Central memory CD8-positive, alpha-beta T cell (primary cell): Measurements from ENCODE around the gene PLEKHG3.

Experiments
- ATAC-seq: fragments of 150-1000 bp; cut with Tn5 transposase; replicated peaks from 2 replicates; pipeline ENCODE4 v1.10.0; 2022; ENCODE audit warnings: mild to moderate bottlenecking, moderate FRiP score, moderate number of reproducible peaks; ENCODE audit not compliant: poor library complexity, severe bottlenecking; ENCODE audit errors: extremely low read depth
- DNase-seq, 2 donors: peaks; one replicate each; pipeline ENCODE4 v3.0.0; 2021; ENCODE audit warnings: low spot score in 2 of 2
- H3K27ac Mint-ChIP-seq: one replicate; pipeline ENCODE4 v1.8.0; 2022; ENCODE audit warnings: low read depth, mild to moderate bottlenecking, moderate library complexity, mixed read lengths
- H3K27me3 Mint-ChIP-seq: one replicate; pipeline ENCODE4 v1.8.0; 2022; ENCODE audit warnings: mixed read lengths
- H3K36me3 Mint-ChIP-seq: one replicate; pipeline ENCODE4 v1.8.0; 2022; ENCODE audit warnings: mild to moderate bottlenecking, moderate library complexity, mixed read lengths; ENCODE audit not compliant: insufficient read depth
- H3K4me1 Mint-ChIP-seq: one replicate; pipeline ENCODE4 v1.8.0; 2022; ENCODE audit warnings: mixed read lengths
- H3K4me3 Mint-ChIP-seq: one replicate; pipeline ENCODE4 v1.8.0; 2022; ENCODE audit warnings: mild to moderate bottlenecking, moderate library complexity, mixed read lengths
- H3K9me3 Mint-ChIP-seq: one replicate; pipeline ENCODE4 v1.8.0; 2022; ENCODE audit warnings: mixed read lengths

PLEKHG3 gene

GRCh38 chr14:64784006-64784405 is 79.8 kb downstream of the PLEKHG3 start:
- H3K4me1 Mint-ChIP-seq, result no peaks in the 10 kb centered on the region

DNA sequence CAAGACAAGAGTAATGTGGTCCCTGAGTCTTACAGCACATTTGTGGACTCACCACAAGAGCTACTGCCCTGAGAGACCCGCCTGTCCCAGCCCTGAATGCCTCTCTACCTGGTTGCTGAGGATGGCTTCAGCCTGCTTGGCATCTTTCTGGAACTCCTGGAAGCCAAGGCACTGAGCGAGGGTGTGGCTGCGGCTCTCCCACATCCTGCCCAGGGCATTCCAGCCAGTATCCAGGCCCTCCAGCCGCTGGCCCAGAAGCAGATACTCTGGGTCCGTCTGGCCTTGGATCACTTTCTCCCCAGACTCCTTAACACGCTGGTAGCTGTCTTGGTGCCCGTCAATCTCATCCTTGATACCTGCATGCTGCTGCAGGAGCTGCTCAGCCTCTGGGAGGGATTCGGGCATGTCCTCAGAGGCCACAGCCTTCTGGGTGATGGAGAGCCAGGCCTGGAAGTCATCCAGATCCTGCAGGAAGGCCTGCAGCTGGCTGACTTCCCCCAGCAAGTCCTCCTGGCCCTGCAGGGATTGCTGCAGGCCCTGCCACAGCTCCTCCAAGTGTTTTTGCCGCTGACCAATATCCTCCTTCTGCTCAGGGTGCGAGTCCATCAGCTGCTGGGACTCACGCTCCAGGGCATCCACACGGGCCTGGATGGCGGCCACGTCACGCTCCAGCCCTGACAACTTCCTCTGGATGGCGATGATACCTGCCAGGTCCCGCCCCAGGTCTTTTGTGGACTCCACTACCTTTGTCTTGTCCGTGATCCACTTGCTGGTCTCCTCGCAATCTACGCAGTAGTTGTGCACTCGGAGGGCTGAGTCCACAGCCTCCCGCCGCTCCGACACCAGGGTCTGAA is 82.3 kb downstream of the PLEKHG3 start:
- Mint-ChIP-seq H3K4me3 (no peak overlapping the region), H3K27me3 (peaks cover 20% of the 10 kb centered on the region), H3K27ac (no peak overlapping the region), H3K9me3 (no peaks in the 10 kb centered on the region), H3K4me1 (no peaks in the 10 kb centered on the region), H3K36me3 (no peaks in the 10 kb centered on the region)
- no peak for DNase-seq
- no peak for ATAC-seq

More at GRCh38 chr14:64784006-64784405, 79.8 kb downstream of the PLEKHG3 start:
- no peaks in the 10 kb centered on the region for H3K36me3 Mint-ChIP-seq
- H3K27me3 Mint-ChIP-seq, result peaks cover 20% of the 10 kb centered on the region
- no peaks in the 10 kb centered on the region for H3K9me3 Mint-ChIP-seq
- H3K27ac Mint-ChIP-seq, result no peak overlapping the region
- H3K4me3 Mint-ChIP-seq, result no peak overlapping the region
- no peak for ATAC-seq
- DNase-seq, result no peak

- no peak overlapping the region for H3K27ac Mint-ChIP-seq
- H3K36me3 Mint-ChIP-seq, result no peaks in the 10 kb centered on the region
- DNase-seq, result no peak
Observed at GRCh38 chr14:64787619-64788018, 83.4 kb downstream of the PLEKHG3 start.

GRCh38 chr14:64788706-64789105 is 84.5 kb downstream of the PLEKHG3 start:
- H3K4me3 Mint-ChIP-seq, result no peak overlapping the region
- no peaks in the 10 kb centered on the region for H3K9me3 Mint-ChIP-seq
- H3K4me1 Mint-ChIP-seq, result no peaks in the 10 kb centered on the region
- DNase-seq (no peak), ATAC-seq (no peak)
- H3K27me3 Mint-ChIP-seq, result peaks cover 20% of the 10 kb centered on the region
- no peaks in the 10 kb centered on the region for H3K36me3 Mint-ChIP-seq
- H3K27ac Mint-ChIP-seq, result no peak overlapping the region

More at GRCh38 chr14:64787619-64788018, 83.4 kb downstream of the PLEKHG3 start:
- Mint-ChIP-seq H3K4me3 (no peak overlapping the region), H3K4me1 (no peaks in the 10 kb centered on the region), H3K9me3 (no peaks in the 10 kb centered on the region), H3K27me3 (peaks cover 20% of the 10 kb centered on the region)
- no peak for ATAC-seq

DNA sequence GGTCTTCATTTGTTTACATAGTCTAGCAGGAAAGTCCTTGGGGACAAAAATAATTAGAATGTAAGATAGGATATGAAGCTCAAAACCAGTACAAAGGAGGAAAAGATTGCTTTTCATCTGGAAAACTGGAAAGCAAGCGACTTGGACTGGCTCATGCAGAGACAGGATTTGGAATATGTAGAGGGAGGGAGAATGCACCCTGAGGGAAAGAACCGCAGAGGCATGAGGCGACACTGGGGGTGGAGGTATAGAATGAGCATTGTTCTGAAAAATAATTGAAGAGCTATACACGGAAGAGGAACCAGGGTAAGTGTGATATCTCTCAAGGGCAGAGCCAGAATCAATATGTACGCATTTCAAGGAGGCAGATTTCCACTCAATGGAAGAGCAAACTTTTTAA is 85.5 kb downstream of the PLEKHG3 start:
- H3K4me1 Mint-ChIP-seq, result no peaks in the 10 kb centered on the region
- DNase-seq (no peak), ATAC-seq (no peak)
- H3K36me3 Mint-ChIP-seq, result no peaks in the 10 kb centered on the region
- no peaks in the 10 kb centered on the region for H3K9me3 Mint-ChIP-seq
- peaks cover 25% of the 10 kb centered on the region for H3K27me3 Mint-ChIP-seq
- no peak overlapping the region for H3K27ac Mint-ChIP-seq
- H3K4me3 Mint-ChIP-seq, result no peak overlapping the region

GRCh38 chr14:64790478-64790877 is 86.3 kb downstream of the PLEKHG3 start:
- Mint-ChIP-seq H3K27ac (no peak overlapping the region), H3K27me3 (peaks cover 33% of the 10 kb centered on the region), H3K4me3 (no peak overlapping the region), H3K9me3 (no peaks in the 10 kb centered on the region), H3K4me1 (no peaks in the 10 kb centered on the region), H3K36me3 (no peaks in the 10 kb centered on the region)
- no peak for DNase-seq
- no peak for ATAC-seq

- no peak overlapping the region for H3K4me3 Mint-ChIP-seq
- no peak overlapping the region for H3K27ac Mint-ChIP-seq
- H3K9me3 Mint-ChIP-seq, result no peaks in the 10 kb centered on the region
- no peaks in the 10 kb centered on the region for H3K36me3 Mint-ChIP-seq
- H3K4me1 Mint-ChIP-seq, result no peaks in the 10 kb centered on the region
- ATAC-seq, result no peak
- H3K27me3 Mint-ChIP-seq, result peaks cover 29% of the 10 kb centered on the region
- DNase-seq, result no peak
Observed at GRCh38 chr14:64792231-64792630, 88.0 kb downstream of the PLEKHG3 start.

DNA sequence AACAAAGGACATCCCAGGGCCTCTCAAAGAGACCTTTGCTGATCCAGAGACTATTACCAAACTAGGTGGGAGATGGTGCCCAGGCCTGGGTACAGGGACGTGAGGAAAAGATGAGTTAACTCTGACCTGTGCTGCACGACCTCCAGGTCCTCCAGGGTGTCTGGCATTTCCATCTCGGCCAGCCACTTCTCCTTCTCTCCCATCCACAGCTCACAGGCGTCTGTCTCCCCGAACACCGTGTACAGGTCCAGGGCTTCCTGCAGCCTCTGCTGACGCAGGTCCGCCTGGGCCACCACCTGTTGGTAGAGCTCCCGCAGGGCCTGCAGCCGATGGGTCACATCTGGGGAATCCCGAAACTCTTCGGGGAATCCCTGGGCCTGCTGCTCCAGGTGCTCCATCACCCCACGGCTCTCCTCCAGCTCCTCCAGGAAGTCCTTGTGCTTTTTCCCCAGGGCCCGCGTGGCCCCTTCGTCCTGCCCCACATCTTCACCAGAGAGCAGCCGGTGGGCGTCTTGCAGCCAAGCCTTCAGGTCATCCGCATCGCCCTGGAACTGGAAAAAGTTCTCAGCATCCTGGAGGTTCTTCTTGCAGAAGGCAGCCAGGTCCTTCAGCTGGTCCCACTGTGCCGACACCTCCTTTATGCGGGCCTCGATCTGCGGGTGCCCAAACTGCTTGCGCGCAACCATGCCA is 88.8 kb downstream of the PLEKHG3 start:
- ATAC-seq (no peak), DNase-seq (no peak)
- peaks cover 21% of the 10 kb centered on the region for H3K27me3 Mint-ChIP-seq
- H3K4me3 Mint-ChIP-seq, result no peak overlapping the region
- no peaks in the 10 kb centered on the region for H3K36me3 Mint-ChIP-seq
- no peak overlapping the region for H3K27ac Mint-ChIP-seq
- no peaks in the 10 kb centered on the region for H3K4me1 Mint-ChIP-seq
- no peaks in the 10 kb centered on the region for H3K9me3 Mint-ChIP-seq

GRCh38 chr14:64795211-64795610 is 91.0 kb downstream of the PLEKHG3 start:
- DNase-seq (no peak), ATAC-seq (no peak)
- Mint-ChIP-seq H3K9me3 (no peaks in the 10 kb centered on the region), H3K4me1 (no peaks in the 10 kb centered on the region), H3K36me3 (no peaks in the 10 kb centered on the region), H3K4me3 (no peak overlapping the region), H3K27me3 (peaks cover 17% of the 10 kb centered on the region), H3K27ac (no peak overlapping the region)

DNA sequence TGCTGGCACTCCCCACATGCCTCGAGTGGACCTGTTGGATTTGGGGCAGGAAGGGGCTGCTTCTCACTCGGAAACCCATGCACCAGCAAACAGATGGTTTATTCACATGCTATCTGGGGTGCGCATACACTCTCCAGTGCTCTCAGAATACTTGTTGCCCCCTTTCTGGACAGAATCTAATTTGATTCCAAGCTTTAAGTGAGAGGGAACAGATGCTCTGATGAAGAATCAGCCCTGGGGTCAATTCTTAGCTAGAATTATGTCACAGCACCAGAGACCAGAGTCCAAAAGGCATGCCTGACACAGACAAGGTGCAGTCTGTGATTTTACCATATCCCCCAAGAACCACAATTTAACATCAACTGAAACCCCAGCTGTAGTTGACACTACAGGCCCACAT is 91.7 kb downstream of the PLEKHG3 start:
- H3K36me3 Mint-ChIP-seq, result no peaks in the 10 kb centered on the region
- peaks cover 17% of the 10 kb centered on the region for H3K27me3 Mint-ChIP-seq
- no peak for DNase-seq
- H3K4me3 Mint-ChIP-seq, result no peak overlapping the region
- no peaks in the 10 kb centered on the region for H3K4me1 Mint-ChIP-seq
- H3K9me3 Mint-ChIP-seq, result no peaks in the 10 kb centered on the region
- no peak overlapping the region for H3K27ac Mint-ChIP-seq
- ATAC-seq, result no peak

- H3K4me1 Mint-ChIP-seq, result no peaks in the 10 kb centered on the region
- peaks cover 17% of the 10 kb centered on the region for H3K27me3 Mint-ChIP-seq
- ATAC-seq, result no peak
- DNase-seq, result no peak
- H3K36me3 Mint-ChIP-seq, result no peaks in the 10 kb centered on the region
- no peak overlapping the region for H3K27ac Mint-ChIP-seq
- no peaks in the 10 kb centered on the region for H3K9me3 Mint-ChIP-seq
- no peak overlapping the region for H3K4me3 Mint-ChIP-seq
Observed at GRCh38 chr14:64796369-64796768, 92.1 kb downstream of the PLEKHG3 start.

GRCh38 chr14:64799555-64799954 is 95.3 kb downstream of the PLEKHG3 start:
- Mint-ChIP-seq H3K27me3 (peaks cover 14% of the 10 kb centered on the region), H3K9me3 (no peaks in the 10 kb centered on the region), H3K27ac (no peak overlapping the region), H3K4me3 (no peak overlapping the region), H3K36me3 (no peaks in the 10 kb centered on the region), H3K4me1 (no peaks in the 10 kb centered on the region)
- ATAC-seq (no peak), DNase-seq (no peak)
